ENCODE measurements around the gene CNNM2.
"Not testable (repeated sequence)": the region's sequence is repeated elsewhere in the genome, so short reads cannot be mapped to it uniquely, and the experiment has no call there.

The CNNM2 gene

GRCh38 chr10:103042129-103042528 is 124.0 kb downstream of the CNNM2 start:
- no peak for DNase-seq

DNA sequence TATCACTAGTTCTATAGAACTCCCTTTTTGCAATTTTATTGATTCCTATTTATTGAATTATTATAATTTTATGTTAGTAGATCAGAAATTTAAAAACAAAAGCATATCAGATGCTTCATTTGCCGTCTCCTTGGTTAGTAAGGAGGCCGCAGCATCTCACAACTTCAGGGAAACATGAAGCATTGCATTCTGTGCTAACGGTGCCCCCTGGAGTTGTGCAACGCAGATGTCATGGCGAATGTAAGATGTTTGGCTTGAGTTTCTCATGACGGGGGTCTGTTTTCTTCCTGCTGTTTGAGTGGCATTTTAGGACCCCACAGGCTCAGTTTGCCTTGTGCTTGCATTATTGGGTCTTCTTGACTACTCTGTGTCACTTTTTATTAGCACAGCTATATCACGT is 124.8 kb downstream of the CNNM2 start:
- DNase-seq, result no peak

DNA sequence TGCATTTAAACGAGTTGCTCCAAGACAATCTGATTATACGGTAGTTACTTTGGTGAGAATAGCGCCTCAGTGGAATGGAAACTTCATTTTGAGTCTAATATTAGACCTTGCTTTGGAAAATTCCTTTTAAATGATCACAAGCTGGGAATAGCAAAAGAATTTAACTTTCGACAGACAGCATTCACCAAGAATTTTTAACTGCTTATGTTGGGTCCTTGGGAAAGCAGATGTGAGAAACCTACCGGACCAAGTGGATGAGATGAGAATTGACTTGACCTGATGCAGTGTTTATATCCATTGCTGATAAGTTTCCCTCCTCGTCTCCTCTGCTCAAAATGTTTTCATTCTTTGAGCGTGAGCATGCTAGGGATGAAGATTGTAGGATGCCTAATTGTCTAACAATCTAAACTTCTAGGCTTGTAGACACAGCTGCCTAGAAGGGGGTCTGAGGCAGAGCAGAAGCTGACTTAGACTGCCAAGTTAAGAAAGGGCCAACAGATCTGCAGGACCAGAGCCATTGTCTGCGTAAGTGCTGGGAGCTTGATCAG is 126.9 kb downstream of the CNNM2 start:
- no peak for DNase-seq

DNA sequence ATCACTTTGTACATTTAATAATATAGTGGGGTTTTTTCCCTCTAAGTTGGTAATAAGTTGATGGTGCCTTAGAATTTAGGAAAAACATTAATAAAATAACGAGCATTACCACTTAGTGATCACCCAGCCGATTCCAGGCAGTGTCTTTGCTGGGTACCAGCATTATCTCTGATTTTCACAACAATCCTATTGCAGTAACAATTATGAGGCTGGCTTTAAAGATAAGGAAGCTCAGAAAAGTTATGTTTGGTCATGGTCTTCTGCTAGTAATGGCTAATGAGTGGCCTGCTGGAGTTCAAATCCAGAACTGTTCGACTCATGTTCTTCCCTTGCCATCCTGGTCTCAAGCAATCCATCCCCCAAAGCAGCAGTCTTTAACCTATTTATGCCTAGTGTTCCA is 127.9 kb downstream of the CNNM2 start:
- DNase-seq, result no peak

GRCh38 chr10:103047381-103047780 is 129.3 kb downstream of the CNNM2 start:
- no peak for DNase-seq

DNA sequence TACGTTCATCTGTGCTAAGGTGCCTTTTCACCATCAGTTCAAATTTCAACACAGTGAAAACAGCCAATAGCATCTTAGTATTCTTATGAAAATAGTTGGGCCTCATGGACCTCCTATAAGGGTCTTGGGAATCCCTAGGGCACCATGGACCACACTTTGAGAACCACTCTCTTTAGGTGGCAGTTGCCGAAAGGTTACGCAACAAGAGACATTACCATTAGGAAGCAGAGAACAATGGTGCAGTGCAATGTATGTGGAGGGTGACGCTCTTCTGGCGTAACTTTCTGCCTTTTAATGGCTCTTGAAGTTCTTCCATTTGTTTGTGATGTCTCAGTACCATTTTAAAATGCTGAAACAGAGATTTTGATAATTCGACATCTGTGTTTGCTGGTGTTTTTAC is 131.1 kb downstream of the CNNM2 start:
- DNase-seq, result no peak

GRCh38 chr10:103053659-103054581 is 135.8 kb downstream of the CNNM2 start:
- DNase-seq, result peak; percentile 68

DNA sequence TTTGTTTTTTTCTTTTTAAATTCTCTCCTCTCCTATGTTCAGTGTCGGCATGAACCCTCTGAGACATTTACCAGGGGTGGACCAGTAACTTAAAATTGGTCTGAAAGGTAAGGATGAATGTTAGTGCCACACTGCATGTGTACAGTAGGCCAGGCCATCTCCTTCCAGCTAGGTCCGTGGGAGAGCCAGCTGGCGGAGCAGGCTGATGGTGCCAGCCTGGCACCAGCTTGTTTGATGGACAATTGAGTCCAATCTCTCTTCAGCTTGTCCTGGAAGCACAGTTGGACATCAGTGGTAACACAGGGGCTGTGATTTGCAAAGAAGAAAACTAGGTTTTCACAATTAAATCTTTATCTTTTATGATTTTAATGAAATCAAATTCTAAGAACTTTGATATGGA is 136.5 kb downstream of the CNNM2 start:
- no peak for DNase-seq

DNA sequence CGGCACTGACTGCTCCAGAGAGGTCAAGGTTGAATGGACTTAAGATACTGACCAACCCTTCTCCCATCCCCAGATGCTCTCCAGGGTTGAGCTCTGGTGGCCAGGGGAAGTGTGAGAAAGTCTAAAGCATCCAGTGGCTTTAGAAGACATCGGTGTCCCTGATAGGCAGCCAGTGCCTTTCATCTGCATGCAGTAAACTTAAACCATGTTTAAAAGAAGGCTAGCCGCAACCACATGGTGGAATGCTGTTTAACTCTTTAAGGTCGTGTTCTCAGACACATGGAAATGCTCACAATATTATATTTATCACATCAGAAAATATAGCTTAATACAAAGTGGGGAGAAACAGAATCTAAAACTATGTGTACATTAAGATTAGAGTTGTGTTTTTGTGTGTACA is 137.0 kb downstream of the CNNM2 start:
- DNase-seq, result no peak

DNA sequence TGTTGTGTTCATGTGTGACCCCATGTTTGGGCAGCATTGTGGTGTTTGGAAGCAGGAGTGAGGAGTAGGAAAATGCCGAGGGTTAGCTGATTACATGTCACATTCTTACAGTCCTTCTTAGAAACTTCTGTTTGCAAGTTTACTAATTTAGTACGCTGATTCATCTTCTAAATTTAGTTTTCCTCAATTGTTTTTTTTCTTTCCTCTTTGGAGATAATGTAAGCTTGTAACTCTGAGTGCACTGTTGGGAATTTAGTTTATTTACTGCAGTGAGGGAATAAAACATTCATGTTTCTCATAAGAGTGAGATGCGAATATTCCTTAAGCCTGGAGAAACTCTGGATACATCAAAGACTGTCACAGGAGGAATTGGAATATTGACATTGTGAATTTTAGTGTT is 139.9 kb downstream of the CNNM2 start:
- no peak for DNase-seq

- no peak for DNase-seq
These were observed 142.5 kb downstream of the CNNM2 start for GRCh38 chr10:103060575-103060974.

- no peak for DNase-seq
These were observed 144.9 kb downstream of the CNNM2 start for GRCh38 chr10:103062854-103063590.

GRCh38 chr10:103064956-103065355 is 146.9 kb downstream of the CNNM2 start:
- DNase-seq, result no peak

DNA sequence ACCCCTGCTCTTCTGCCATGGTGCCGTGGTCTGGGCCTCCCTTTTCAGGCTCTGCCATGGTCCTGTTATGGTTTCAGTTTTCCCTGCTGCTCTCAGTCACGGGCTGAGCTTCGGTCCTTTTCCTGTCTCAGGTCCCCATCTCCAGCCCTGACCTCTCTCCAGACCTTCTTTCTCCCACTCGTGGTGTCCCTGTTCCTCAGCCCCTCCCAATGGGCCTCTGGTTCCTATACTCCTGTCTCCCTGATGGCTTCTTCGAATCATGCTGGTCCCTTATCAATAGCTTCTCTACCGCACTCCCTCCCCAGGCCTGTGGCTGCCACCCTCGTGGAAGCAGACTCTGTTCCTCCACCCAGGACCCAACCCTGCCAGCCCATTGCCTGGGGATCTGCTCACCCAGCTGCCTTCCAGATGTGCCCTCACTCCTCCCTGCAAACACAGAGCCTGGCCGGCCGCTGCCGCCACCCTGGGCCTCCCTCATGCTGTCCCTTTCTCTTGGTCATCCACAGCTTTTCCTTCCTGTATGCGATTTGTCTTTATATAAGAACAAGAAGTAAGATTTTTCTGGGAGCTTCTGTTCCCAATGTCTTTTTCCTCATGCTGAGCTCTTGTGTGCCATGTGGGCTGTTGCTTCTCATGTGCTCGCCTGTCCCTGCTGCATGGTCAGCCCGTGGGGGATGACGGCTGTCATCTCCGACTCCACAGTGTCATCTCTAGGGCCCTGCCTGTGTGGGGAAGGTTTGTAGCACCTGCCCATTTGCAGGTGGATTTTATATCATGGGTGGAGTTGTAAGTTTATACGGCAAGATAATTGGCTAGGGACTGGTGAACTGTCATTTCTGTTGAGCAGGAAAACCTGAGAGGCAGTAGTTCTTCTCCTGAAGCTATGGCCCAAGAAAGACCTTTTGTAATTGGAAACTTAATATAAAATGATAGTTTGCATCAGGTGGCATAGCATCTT is 148.3 kb downstream of the CNNM2 start:
- no peak for DNase-seq

GRCh38 chr10:103067099-103067477 is 149.0 kb downstream of the CNNM2 start:
- not testable (repeated sequence) for DNase-seq

- DNase-seq, result no peak
These were observed 149.4 kb downstream of the CNNM2 start for GRCh38 chr10:103067484-103067883.

DNA sequence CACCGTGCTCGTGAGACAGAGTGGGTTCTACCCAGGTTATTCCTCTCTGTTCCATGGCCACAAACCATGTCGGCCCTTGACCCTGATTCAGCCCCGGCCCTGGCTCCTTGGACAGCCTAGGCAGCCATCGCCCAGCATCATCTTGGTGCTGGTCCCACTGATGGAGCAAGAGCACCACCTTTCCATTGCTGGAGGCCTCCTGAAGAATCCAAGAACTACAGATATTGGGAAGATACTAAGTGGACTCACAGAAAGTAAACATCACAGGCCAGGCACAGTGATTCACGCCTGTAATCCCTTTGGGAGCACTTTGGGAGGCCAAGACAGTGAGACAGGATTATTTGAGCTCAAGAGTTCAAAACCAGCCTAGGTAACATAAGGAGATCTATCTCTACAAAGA is 149.9 kb downstream of the CNNM2 start:
- no peak for DNase-seq

- peak; percentile 85 for DNase-seq
These were observed 151.6 kb downstream of the CNNM2 start for GRCh38 chr10:103069453-103070331.

DNA sequence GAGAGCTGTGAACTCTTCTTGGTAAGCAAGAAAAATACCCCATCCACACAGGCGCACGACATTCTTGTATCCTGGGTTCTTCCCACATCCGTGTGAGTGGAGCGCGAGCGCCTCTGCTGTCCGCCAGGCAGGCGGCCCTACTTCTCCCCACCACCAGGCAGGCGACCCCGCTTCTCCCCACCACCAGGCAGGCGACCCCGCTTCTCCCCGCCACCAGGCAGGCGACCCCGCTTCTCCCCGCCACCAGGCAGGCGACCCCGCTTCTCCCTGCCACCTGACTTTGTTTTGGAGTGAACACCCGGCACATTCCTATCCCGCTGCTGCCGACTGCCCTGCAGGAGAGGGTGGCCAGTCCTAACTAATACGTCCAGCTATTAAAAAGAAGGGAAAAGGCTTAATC is 154.2 kb downstream of the CNNM2 start:
- DNase-seq, result no peak

DNA sequence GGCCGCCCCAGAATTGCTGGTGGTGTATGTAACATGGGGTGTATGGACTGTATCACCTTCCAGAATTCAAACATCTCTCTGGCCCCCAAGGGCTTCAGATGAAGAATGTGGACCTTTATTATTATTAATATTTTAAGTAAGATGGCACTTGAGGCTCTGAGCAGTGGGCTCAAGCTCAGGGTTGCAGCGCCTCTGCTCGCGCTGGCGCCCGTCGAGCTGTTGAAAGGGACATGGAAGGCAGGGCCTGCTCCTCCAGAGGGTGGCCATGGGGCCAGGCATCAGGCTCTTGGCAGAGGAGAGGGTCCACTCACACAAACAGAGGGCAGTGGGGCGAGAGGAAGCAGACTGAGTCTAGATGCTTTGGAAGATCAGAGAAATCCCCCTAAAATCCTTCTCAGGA is 154.8 kb downstream of the CNNM2 start:
- DNase-seq, result no peak

- DNase-seq, result no peak
These were observed 158.9 kb downstream of the CNNM2 start for GRCh38 chr10:103077020-103077419.
